Measurements from ENCODE around the gene STPG4.

GRCh38 chr2:47051562-47051961 is 103.5 kb downstream of the STPG4 start:
- no peak for TF ChIP-seq POLR2A (IDR thresholded peaks at IDR 0.05)
- no peak for TF ChIP-seq CTCF (IDR thresholded peaks at IDR 0.05)
- no peak for TF ChIP-seq EP300 (IDR thresholded peaks at IDR 0.05)

Data from tibial nerve (tissue), 4 donors.